GM12873 (cell line): ENCODE data around the gene ALOX12B.

Experiments
- TF ChIP-seq, protein P1 (sequence below): IDR thresholded peaks from 2 replicates; pipeline ENCODE4 v1.5.1; 2012; ENCODE audit warnings: low read depth, mild to moderate bottlenecking, moderate library complexity, low read length, control low read depth; ENCODE audit not compliant: insufficient read depth; ENCODE audit errors: missing control alignments

Gene ALOX12B

DNA sequence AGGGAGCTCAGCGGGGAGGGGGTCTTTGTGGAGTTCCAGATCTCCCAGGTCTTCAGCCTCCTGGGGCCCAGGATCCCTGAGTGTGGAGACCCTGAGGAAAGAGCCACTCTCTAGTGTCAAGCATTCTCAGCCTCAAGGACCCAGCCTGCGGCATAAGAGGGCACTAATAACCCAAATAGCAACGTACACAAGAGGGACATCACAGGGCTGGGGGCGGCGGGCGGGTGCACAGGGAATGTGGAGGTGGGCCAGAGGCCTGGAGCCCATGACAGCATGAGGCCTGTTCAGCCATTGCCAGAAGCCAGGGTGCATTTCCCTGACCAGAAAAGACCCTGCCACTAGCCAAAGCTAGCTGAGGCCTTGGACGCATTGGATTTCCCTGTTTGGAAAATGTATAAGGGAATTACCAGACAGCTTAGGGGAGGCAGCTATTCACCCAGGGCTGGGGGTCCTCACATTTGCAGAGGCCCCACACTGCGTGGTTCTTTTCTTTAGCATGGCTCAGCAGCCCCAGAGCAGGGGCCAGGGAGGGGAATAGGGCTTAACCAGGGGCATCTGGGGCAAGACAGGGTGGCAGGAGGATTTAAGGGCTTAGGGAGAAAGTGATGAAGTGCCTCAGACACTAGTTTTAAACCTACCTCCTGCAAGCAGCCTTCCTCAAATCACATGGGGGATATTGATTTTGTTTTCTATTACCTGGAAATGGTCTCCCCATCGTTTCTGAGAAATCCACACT, 62.2 kb downstream of the ALOX12B start:
- TF ChIP-seq, protein P1, sequence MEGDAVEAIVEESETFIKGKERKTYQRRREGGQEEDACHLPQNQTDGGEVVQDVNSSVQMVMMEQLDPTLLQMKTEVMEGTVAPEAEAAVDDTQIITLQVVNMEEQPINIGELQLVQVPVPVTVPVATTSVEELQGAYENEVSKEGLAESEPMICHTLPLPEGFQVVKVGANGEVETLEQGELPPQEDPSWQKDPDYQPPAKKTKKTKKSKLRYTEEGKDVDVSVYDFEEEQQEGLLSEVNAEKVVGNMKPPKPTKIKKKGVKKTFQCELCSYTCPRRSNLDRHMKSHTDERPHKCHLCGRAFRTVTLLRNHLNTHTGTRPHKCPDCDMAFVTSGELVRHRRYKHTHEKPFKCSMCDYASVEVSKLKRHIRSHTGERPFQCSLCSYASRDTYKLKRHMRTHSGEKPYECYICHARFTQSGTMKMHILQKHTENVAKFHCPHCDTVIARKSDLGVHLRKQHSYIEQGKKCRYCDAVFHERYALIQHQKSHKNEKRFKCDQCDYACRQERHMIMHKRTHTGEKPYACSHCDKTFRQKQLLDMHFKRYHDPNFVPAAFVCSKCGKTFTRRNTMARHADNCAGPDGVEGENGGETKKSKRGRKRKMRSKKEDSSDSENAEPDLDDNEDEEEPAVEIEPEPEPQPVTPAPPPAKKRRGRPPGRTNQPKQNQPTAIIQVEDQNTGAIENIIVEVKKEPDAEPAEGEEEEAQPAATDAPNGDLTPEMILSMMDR, result no peak
